Stimulated activated CD4-positive, alpha-beta T cell treated with anti-CD3 and anti-CD28 coated beads, Interleukin-2, amount 100 ng/mL, for 24 hours (primary cell): Measurements from ENCODE around the gene TRIM3.

Source experiments
- DNase-seq, 2 donors: peaks; one replicate each; pipeline ENCODE4 v3.0.0-alpha.2; 2020

Gene TRIM3

GRCh38 chr11:6437423-6437822 lies 36.3 kb downstream of the TRIM3 start:
- no peak for DNase-seq

- DNase-seq: no peak
Measured at GRCh38 chr11:6433998-6434660, 39.6 kb downstream of the TRIM3 start.

GRCh38 chr11:6431861-6432260 lies 41.9 kb downstream of the TRIM3 start:
- no peak for DNase-seq

- no peak for DNase-seq
Measured at GRCh38 chr11:6427516-6427915, 46.2 kb downstream of the TRIM3 start.

- DNase-seq: no peak
Measured at GRCh38 chr11:6420677-6421076, 53.1 kb downstream of the TRIM3 start.

- DNase-seq: peak; percentile 76 to 80
Measured at GRCh38 chr11:6419009-6419631, 54.6 kb downstream of the TRIM3 start, which contains the start of gene APBB1. APBB1 (minus strand) TSS chr11:6419094; CDS start chr11:6411347, 7,747 bp downstream.

GRCh38 chr11:6418557-6419008 lies 55.2 kb downstream of the TRIM3 start:
- DNase-seq: peak; percentile 23 to 25

- no peak for DNase-seq
Measured at GRCh38 chr11:6417907-6418556, 55.7 kb downstream of the TRIM3 start.

- DNase-seq: no peak
Measured at GRCh38 chr11:6415797-6416196, 57.9 kb downstream of the TRIM3 start.

GRCh38 chr11:6414874-6415328 lies 58.8 kb downstream of the TRIM3 start:
- peak; percentile 29 to 37 for DNase-seq

GRCh38 chr11:6413791-6414201 lies 59.9 kb downstream of the TRIM3 start:
- DNase-seq: peak; percentile 69 to 73

- no peak for DNase-seq
Measured at GRCh38 chr11:6411594-6412031, 62.1 kb downstream of the TRIM3 start.

GRCh38 chr11:6410695-6411430 lies 62.9 kb downstream of the TRIM3 start:
- no peak for DNase-seq

GRCh38 chr11:6406370-6406769 lies 67.4 kb downstream of the TRIM3 start:
- no peak for DNase-seq

- DNase-seq: no peak
Measured at GRCh38 chr11:6405846-6406245, 67.9 kb downstream of the TRIM3 start.

- no peak for DNase-seq
Measured at GRCh38 chr11:6405052-6405667, 68.6 kb downstream of the TRIM3 start.

GRCh38 chr11:6404342-6405051 lies 69.2 kb downstream of the TRIM3 start:
- no peak for DNase-seq

GRCh38 chr11:6403539-6403938 lies 70.2 kb downstream of the TRIM3 start:
- no peak for DNase-seq

- peak; percentile 59 to 64 for DNase-seq
Measured at GRCh38 chr11:6402561-6402981, 71.2 kb downstream of the TRIM3 start.

- DNase-seq: no peak
Measured at GRCh38 chr11:6402061-6402470, 71.7 kb downstream of the TRIM3 start.

- DNase-seq: no peak
Measured at GRCh38 chr11:6401464-6401863, 72.3 kb downstream of the TRIM3 start.
